ENCODE data around the gene ALKBH3.

The ALKBH3 gene

GRCh38 chr11:43952401-43953342, 72.0 kb downstream of the ALKBH3 start:
- Histone ChIP-seq H3K9ac (ENCODE audit: insufficient read length) (no peak overlapping the region), H3K36me3 (ENCODE audit: insufficient read depth, low read length) (no peaks in the 10 kb centered on the region), H3K4me3 (no peak overlapping the region), H3K9me3 (ENCODE audit: low read depth, low read length) (no peaks in the 10 kb centered on the region), H3K27ac (no peak overlapping the region)
- TF ChIP-seq POLR2AphosphoS5 (IDR thresholded peaks at IDR 0.05; ENCODE audit: borderline replicate concordance, low read depth, low read length) (no peak), EZH2 (IDR thresholded peaks at IDR 0.05) (no peak), FOXP2 (optimal IDR thresholded peaks at IDR 0.05; ENCODE audit: control extremely low read depth, extremely low read length, insufficient read depth) (no peak)
- no peak for DNase-seq (ENCODE audit: low read depth, low spot score)

DNA sequence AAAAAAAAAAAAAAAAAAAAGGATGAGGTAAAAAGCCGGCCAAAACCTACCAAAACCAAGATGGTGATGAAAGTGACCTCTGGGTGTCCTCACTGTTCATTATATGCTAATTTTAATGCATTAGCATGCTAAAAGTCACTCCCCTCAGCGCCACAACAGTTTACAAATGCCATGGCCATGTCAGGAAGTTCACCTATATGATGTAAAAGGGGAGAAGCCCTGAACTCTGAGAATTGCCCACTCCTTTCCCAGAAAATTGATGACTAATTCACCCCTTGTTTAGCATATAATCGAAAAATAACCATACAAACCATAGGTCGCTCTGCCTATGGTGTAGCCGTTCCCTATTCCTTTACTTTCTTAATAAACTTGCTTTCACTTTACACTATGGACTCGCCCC, 72.9 kb downstream of the ALKBH3 start:
- no peaks in the 10 kb centered on the region for H3K9me3 ChIP-seq (ENCODE audit: low read depth, low read length)
- no peaks in the 10 kb centered on the region for H3K36me3 ChIP-seq (ENCODE audit: insufficient read depth, low read length)
- H3K27ac ChIP-seq: no peak overlapping the region
- no peak overlapping the region for H3K4me3 ChIP-seq
- TF ChIP-seq EZH2 (IDR thresholded peaks at IDR 0.05) (no peak), FOXP2 (optimal IDR thresholded peaks at IDR 0.05; ENCODE audit: control extremely low read depth, extremely low read length, insufficient read depth) (no peak), POLR2AphosphoS5 (IDR thresholded peaks at IDR 0.05; ENCODE audit: borderline replicate concordance, low read depth, low read length) (no peak)
- H3K9ac ChIP-seq (ENCODE audit: insufficient read length): no peak overlapping the region
- DNase-seq (ENCODE audit: low read depth, low spot score): no peak

DNA sequence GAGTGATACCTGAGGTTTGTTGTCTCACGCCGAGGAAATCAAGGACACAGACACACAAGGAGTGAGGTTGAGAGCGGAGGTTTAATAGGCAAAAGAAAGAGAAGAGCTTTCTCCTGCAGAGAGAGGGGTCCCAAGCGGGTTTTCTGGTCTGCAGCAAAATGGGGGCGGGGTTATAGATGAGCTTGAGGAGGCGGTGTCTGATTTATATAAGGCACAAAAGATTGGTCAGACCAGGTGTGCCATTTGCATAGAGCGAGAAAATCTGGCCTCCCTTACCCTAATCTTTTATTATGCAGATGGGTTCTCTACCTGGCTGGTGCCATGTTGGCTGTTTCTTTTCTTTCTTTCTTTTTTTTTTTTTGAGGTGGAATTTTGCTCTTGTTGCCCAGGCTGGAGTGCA, 73.6 kb downstream of the ALKBH3 start:
- DNase-seq (ENCODE audit: low read depth, low spot score): no peak
- no peak overlapping the region for H3K27ac ChIP-seq

DNA sequence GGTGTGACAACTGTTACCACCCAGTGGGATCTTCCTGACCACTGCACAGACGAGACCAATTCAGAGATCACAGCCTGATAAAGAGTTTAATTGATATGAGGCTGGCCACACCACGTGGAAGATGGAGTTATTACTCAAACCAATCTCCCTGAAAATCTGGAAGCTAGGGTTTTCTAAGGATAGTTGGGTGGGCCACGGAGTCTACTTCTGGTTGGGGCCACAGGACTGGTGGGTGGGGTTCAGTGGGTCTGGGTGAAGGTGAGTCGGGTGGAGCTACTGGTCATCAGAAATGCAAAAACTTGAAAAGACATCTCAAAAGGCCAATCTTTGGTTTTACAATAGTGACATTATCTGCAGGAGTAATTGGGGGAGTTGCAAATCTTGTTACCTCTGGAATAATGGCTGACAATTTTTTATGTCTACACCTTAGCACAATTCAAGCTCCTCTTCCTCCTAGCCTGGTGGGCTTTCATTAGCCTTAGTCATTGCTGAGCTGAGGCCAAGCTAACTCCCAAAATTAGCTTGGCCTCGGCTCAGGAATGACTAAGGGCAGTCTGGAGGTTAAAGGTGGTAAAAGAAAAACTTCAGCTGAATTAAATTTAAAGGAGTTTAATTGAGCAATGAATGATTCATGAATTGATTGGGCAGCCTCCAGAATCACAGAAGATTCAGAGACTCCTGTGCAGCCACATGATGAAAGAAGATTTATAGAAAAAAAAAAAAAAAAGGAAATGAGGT, 74.9 kb downstream of the ALKBH3 start:
- DNase-seq (ENCODE audit: low read depth, low spot score): no peak
- TF ChIP-seq EZH2 (IDR thresholded peaks at IDR 0.05) (no peak), FOXP2 (optimal IDR thresholded peaks at IDR 0.05; ENCODE audit: control extremely low read depth, extremely low read length, insufficient read depth) (no peak), POLR2AphosphoS5 (IDR thresholded peaks at IDR 0.05; ENCODE audit: borderline replicate concordance, low read depth, low read length) (no peak)

More for the DNA sequence above, 73.6 kb downstream of the ALKBH3 start:
- TF ChIP-seq EZH2 (IDR thresholded peaks at IDR 0.05): no peak
- TF ChIP-seq FOXP2 (optimal IDR thresholded peaks at IDR 0.05; ENCODE audit: control extremely low read depth, extremely low read length, insufficient read depth): no peak
- TF ChIP-seq POLR2AphosphoS5 (IDR thresholded peaks at IDR 0.05; ENCODE audit: borderline replicate concordance, low read depth, low read length): no peak
- Histone ChIP-seq H3K4me3 (no peak overlapping the region), H3K9me3 (ENCODE audit: low read depth, low read length) (no peaks in the 10 kb centered on the region), H3K36me3 (ENCODE audit: insufficient read depth, low read length) (no peaks in the 10 kb centered on the region), H3K9ac (ENCODE audit: insufficient read length) (no peak overlapping the region)

GRCh38 chr11:43957571-43957970, 76.9 kb downstream of the ALKBH3 start:
- TF ChIP-seq FOXP2 (optimal IDR thresholded peaks at IDR 0.05; ENCODE audit: control extremely low read depth, extremely low read length, insufficient read depth) (no peak), POLR2AphosphoS5 (IDR thresholded peaks at IDR 0.05; ENCODE audit: borderline replicate concordance, low read depth, low read length) (no peak), EZH2 (IDR thresholded peaks at IDR 0.05) (no peak)
- DNase-seq (ENCODE audit: low read depth, low spot score): no peak
- Histone ChIP-seq H3K27ac (no peak overlapping the region), H3K36me3 (ENCODE audit: insufficient read depth, low read length) (no peaks in the 10 kb centered on the region), H3K4me3 (no peak overlapping the region), H3K9me3 (ENCODE audit: low read depth, low read length) (no peaks in the 10 kb centered on the region), H3K9ac (ENCODE audit: insufficient read length) (no peak overlapping the region)

More for the DNA sequence above, 74.9 kb downstream of the ALKBH3 start:
- no peaks in the 10 kb centered on the region for H3K36me3 ChIP-seq (ENCODE audit: insufficient read depth, low read length)
- H3K9me3 ChIP-seq (ENCODE audit: low read depth, low read length): no peaks in the 10 kb centered on the region
- no peak overlapping the region for H3K9ac ChIP-seq (ENCODE audit: insufficient read length)
- H3K27ac ChIP-seq: no peak overlapping the region
- H3K4me3 ChIP-seq: no peak overlapping the region

- TF ChIP-seq POLR2AphosphoS5 (IDR thresholded peaks at IDR 0.05; ENCODE audit: borderline replicate concordance, low read depth, low read length) (no peak), FOXP2 (optimal IDR thresholded peaks at IDR 0.05; ENCODE audit: control extremely low read depth, extremely low read length, insufficient read depth) (no peak), EZH2 (IDR thresholded peaks at IDR 0.05) (no peak)
- H3K27ac ChIP-seq: no peak overlapping the region
- H3K4me3 ChIP-seq: no peak overlapping the region
- H3K9ac ChIP-seq (ENCODE audit: insufficient read length): no peak overlapping the region
- H3K36me3 ChIP-seq (ENCODE audit: insufficient read depth, low read length): no peaks in the 10 kb centered on the region
- DNase-seq (ENCODE audit: low read depth, low spot score): no peak
- H3K9me3 ChIP-seq (ENCODE audit: low read depth, low read length): no peaks in the 10 kb centered on the region
These were observed 78.8 kb downstream of the ALKBH3 start for GRCh38 chr11:43959321-43959995.

DNA sequence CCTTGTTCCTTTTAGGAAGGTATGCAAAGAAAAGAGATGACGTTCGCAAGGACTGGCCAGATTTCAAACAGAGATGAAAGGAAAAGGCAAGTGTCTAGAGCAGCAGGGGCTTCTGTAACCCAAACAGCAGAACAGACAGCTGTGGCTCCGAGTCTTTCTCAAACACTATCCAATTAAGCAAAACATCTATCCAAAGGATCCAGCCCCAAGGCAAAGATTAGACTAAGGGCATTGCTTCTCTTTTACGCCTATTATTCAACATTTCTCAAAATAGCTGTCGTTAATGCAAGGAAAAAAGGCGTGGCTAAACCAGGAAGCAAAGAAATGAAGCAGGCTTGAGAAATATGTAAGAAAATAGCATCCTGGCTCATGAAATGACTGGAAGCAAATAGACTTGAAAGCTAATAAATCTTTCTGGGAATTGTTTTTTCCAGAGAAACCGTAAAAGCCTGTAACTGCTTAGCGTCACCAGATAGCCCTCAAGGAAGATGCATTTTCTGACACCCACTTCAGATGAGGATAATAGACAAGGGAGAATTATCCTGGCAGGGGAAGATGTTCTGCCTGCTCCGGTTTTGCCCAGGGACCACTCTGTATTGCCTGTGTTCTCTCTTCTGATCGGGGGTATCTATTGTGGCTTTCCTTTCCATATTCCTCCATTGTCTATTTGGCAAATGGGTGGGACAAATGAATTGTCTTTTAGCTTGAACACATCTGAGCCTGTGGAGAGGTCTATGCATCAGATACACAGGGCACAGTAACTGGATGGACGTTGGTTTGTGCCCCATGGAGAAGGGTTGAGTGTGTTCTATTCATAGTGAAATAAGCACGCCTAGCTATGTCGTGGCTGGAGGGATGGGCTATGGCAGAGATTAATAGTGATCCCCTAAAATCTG, 82.0 kb downstream of the ALKBH3 start:
- no peak overlapping the region for H3K9ac ChIP-seq (ENCODE audit: insufficient read length)
- DNase-seq (ENCODE audit: low read depth, low spot score): no peak
- H3K9me3 ChIP-seq (ENCODE audit: low read depth, low read length): no peaks in the 10 kb centered on the region
- H3K27ac ChIP-seq: no peak overlapping the region
- H3K36me3 ChIP-seq (ENCODE audit: insufficient read depth, low read length): no peaks in the 10 kb centered on the region
- no peak for TF ChIP-seq POLR2AphosphoS5 (IDR thresholded peaks at IDR 0.05; ENCODE audit: borderline replicate concordance, low read depth, low read length)
- TF ChIP-seq FOXP2 (optimal IDR thresholded peaks at IDR 0.05; ENCODE audit: control extremely low read depth, extremely low read length, insufficient read depth): no peak
- TF ChIP-seq EZH2 (IDR thresholded peaks at IDR 0.05): no peak
- H3K4me3 ChIP-seq: peak overlapping the region; percentile 61

Measured in SK-N-MC (cell line).